ENCODE measurements around the gene NT5C1B. TPM values are rescaled to one million over a fixed set of nuclear protein-coding genes. Genes with fewer than 3 reads are reported as not detected.

The NT5C1B gene
- total RNA-seq, 1 donor from 2014 or later, result not detected

GRCh38 chr2:18612133-18612532, 22.8 kb upstream of the NT5C1B start:
- Mint-ChIP-seq H3K4me1 (ENCODE audit: low read depth) (no peaks in the 10 kb centered on the region), H3K9me3 (no peaks in the 10 kb centered on the region), H3K36me3 (ENCODE audit: low read depth) (no peaks in the 10 kb centered on the region), H3K4me3 (ENCODE audit: low read depth) (no peak overlapping the region), H3K27me3 (ENCODE audit: low read depth) (no peaks in the 10 kb centered on the region), H3K27ac (no peak overlapping the region)
- intact Hi-C loops (cut with micrococcal nuclease), result no loop called here
- DNase-seq (ENCODE audit: low spot score), result no peak

DNA sequence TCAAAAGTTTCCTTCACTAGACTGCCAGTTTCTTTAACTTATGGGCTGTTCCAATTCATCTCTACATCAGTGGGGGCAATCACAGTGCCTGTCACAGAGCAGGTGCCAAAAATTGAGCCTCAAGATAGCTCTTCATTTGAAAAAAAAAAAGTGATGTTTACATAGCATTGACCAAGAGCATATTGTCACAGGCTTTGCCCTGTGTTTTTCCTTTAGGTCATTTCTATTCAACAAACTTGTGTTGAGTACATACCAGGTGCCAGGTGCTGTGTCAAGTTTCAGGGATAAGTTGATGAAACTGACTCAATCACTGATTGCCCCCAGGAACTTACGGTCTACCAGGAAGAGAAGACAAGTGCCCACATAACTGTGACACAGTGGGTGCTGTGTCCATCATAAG, 22.2 kb upstream of the NT5C1B start:
- Mint-ChIP-seq H3K36me3 (ENCODE audit: low read depth) (no peaks in the 10 kb centered on the region), H3K27ac (no peak overlapping the region), H3K9me3 (no peaks in the 10 kb centered on the region), H3K4me3 (ENCODE audit: low read depth) (no peak overlapping the region), H3K27me3 (ENCODE audit: low read depth) (no peaks in the 10 kb centered on the region), H3K4me1 (ENCODE audit: low read depth) (peaks cover 1% of the 10 kb centered on the region)
- intact Hi-C loops (cut with micrococcal nuclease), result no loop called here
- DNase-seq (ENCODE audit: low spot score), result no peak

DNA sequence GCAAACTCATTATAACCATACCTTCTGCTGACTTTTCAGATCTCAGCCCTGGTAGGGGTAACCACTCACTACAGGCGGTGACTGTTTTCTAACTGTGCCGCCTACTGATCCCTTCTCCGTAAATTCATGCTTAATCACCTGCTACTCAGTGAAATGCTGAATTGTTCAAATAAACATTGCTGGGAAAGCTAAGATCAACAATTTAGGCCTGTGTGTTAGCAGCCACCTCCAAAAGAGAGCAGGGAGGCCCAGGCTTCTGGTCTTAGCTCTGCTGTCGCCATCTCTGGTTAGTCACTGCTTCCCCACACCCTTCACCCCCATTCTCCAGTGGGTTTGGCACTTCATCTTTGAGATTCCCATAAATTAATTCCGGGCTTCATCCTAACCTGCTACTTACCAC, 21.8 kb upstream of the NT5C1B start:
- no peaks in the 10 kb centered on the region for H3K27me3 Mint-ChIP-seq (ENCODE audit: low read depth)
- H3K4me1 Mint-ChIP-seq (ENCODE audit: low read depth), result peaks cover 3% of the 10 kb centered on the region
- H3K27ac Mint-ChIP-seq, result no peak overlapping the region
- no peaks in the 10 kb centered on the region for H3K36me3 Mint-ChIP-seq (ENCODE audit: low read depth)
- H3K9me3 Mint-ChIP-seq, result no peaks in the 10 kb centered on the region
- intact Hi-C loops (cut with micrococcal nuclease), result no loop called here
- DNase-seq (ENCODE audit: low spot score), result no peak
- no peak overlapping the region for H3K4me3 Mint-ChIP-seq (ENCODE audit: low read depth)

DNA sequence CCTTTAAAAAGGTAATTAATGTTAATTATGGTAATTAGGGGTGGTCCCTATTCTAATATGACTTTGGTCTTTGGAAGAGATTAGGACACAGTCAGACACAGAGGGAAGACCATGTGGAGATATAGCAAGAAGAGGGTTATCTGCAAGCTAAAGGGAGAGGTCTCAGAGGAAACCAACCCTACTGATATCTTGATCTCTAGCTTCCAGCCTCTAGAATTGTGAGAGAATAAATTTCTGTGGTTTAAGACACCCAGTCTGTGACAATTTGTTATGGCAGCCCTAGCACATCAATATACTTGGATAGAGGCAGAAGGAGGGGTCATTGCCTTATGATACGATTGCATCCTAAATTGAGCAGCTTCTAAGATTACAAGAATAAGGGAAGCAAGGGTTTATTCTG, 21.3 kb upstream of the NT5C1B start:
- DNase-seq (ENCODE audit: low spot score), result no peak
- intact Hi-C loops (cut with micrococcal nuclease), result no loop called here
- no peaks in the 10 kb centered on the region for H3K9me3 Mint-ChIP-seq
- peaks cover 5% of the 10 kb centered on the region for H3K4me1 Mint-ChIP-seq (ENCODE audit: low read depth)
- no peak overlapping the region for H3K4me3 Mint-ChIP-seq (ENCODE audit: low read depth)
- H3K36me3 Mint-ChIP-seq (ENCODE audit: low read depth), result no peaks in the 10 kb centered on the region
- no peaks in the 10 kb centered on the region for H3K27me3 Mint-ChIP-seq (ENCODE audit: low read depth)
- H3K27ac Mint-ChIP-seq, result no peak overlapping the region

DNA sequence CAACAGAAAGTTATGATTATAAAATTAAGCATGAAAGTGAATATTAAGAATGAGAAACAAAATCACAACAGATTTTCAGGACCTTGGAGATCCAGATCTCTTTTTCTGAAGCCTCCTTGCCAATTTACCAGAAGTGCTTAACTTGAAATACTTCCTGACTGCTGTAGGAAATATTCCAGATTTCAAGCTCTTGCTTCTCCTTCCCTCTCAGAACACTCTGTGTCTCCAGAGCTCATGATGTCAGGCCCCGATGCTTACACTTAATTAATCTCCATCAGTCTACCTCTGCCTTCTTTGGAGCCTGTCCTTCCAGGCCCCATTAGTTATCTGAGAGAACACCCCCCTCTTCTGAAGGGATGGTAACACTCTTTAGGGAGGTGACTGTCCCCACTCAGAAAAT, 20.7 kb upstream of the NT5C1B start:
- Mint-ChIP-seq H3K27ac (no peak overlapping the region), H3K4me3 (ENCODE audit: low read depth) (no peak overlapping the region), H3K27me3 (ENCODE audit: low read depth) (no peaks in the 10 kb centered on the region), H3K4me1 (ENCODE audit: low read depth) (peaks cover 9% of the 10 kb centered on the region), H3K36me3 (ENCODE audit: low read depth) (no peaks in the 10 kb centered on the region), H3K9me3 (no peaks in the 10 kb centered on the region)
- no peak for DNase-seq (ENCODE audit: low spot score)
- intact Hi-C loops (cut with micrococcal nuclease), result no loop called here

DNA sequence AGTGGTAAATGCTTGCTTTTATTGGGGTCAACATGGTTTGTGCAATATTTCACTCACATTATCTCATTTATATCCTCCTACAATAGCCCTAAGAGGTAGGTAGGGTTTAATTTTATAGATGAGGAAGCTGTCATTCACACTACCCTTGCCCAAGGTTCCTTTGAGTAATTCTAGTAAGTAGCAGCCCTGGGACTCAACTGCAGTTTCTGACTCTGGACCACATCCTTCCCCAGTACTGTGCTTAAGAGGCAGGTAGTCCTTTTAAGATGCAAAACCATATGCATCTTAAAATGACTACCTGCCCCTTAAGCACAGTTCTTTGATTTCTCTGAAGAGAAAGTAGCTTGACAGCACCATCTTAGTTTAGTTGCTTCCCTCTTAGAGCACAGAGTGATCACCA, 15.7 kb upstream of the NT5C1B start:
- intact Hi-C loops (cut with micrococcal nuclease), result loop anchor here (2.0 to 5.0 kb wide), 2 partner anchors 60 to 83 kb away; no protein-coding TSS in a partner anchor
- Mint-ChIP-seq H3K4me3 (ENCODE audit: low read depth) (no peak overlapping the region), H3K9me3 (no peaks in the 10 kb centered on the region), H3K27ac (no peak overlapping the region), H3K4me1 (ENCODE audit: low read depth) (peaks cover 14% of the 10 kb centered on the region), H3K36me3 (ENCODE audit: low read depth) (no peaks in the 10 kb centered on the region), H3K27me3 (ENCODE audit: low read depth) (no peaks in the 10 kb centered on the region)
- DNase-seq (ENCODE audit: low spot score), result no peak

GRCh38 chr2:18604531-18604885, 15.1 kb upstream of the NT5C1B start:
- no peak overlapping the region for H3K27ac Mint-ChIP-seq
- intact Hi-C loops (cut with micrococcal nuclease), result loop anchor here (2.0 kb wide), 1 partner anchor 60 kb away; no protein-coding TSS in a partner anchor
- no peak overlapping the region for H3K4me3 Mint-ChIP-seq (ENCODE audit: low read depth)
- peaks cover 14% of the 10 kb centered on the region for H3K4me1 Mint-ChIP-seq (ENCODE audit: low read depth)
- H3K9me3 Mint-ChIP-seq, result no peaks in the 10 kb centered on the region
- no peaks in the 10 kb centered on the region for H3K27me3 Mint-ChIP-seq (ENCODE audit: low read depth)
- no peak for DNase-seq (ENCODE audit: low spot score)
- no peaks in the 10 kb centered on the region for H3K36me3 Mint-ChIP-seq (ENCODE audit: low read depth)

GRCh38 chr2:18603854-18604530, 14.6 kb upstream of the NT5C1B start:
- intact Hi-C loops (cut with micrococcal nuclease), result loop anchor here (2.0 kb wide), 1 partner anchor 59 kb away; no protein-coding TSS in a partner anchor
- Mint-ChIP-seq H3K9me3 (no peaks in the 10 kb centered on the region), H3K4me1 (ENCODE audit: low read depth) (peaks cover 14% of the 10 kb centered on the region), H3K4me3 (ENCODE audit: low read depth) (no peak overlapping the region), H3K27me3 (ENCODE audit: low read depth) (no peaks in the 10 kb centered on the region), H3K27ac (no peak overlapping the region), H3K36me3 (ENCODE audit: low read depth) (no peaks in the 10 kb centered on the region)
- DNase-seq (ENCODE audit: low spot score), result no peak

- no peak for DNase-seq (ENCODE audit: low spot score)
- no peaks in the 10 kb centered on the region for H3K9me3 Mint-ChIP-seq
- H3K27ac Mint-ChIP-seq, result no peak overlapping the region
- H3K27me3 Mint-ChIP-seq (ENCODE audit: low read depth), result no peaks in the 10 kb centered on the region
- H3K4me3 Mint-ChIP-seq (ENCODE audit: low read depth), result no peak overlapping the region
- intact Hi-C loops (cut with micrococcal nuclease), result no loop called here
- H3K4me1 Mint-ChIP-seq (ENCODE audit: low read depth), result peaks cover 14% of the 10 kb centered on the region
- no peaks in the 10 kb centered on the region for H3K36me3 Mint-ChIP-seq (ENCODE audit: low read depth)
Observed at GRCh38 chr2:18602298-18602697, 12.9 kb upstream of the NT5C1B start.

DNA sequence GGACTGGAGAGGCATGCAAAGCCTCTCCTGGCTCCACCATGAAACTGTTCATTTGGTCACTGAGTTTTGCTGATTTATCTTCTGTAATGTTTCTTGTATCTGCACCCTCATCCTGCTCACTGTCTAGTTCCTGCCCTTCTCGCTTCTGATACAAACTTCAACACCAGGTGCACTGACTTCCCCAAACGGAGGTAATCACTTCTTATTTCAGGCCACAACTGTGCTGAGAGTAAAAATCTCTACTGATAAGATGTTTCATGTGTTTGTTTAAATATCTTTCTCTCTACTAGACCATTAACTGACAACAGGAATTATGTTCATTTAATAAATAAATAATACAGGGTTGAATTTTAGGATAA, 10.9 kb upstream of the NT5C1B start:
- Mint-ChIP-seq H3K36me3 (ENCODE audit: low read depth) (no peaks in the 10 kb centered on the region), H3K27me3 (ENCODE audit: low read depth) (no peaks in the 10 kb centered on the region), H3K4me3 (ENCODE audit: low read depth) (no peak overlapping the region), H3K27ac (no peak overlapping the region), H3K9me3 (no peaks in the 10 kb centered on the region), H3K4me1 (ENCODE audit: low read depth) (peaks cover 6% of the 10 kb centered on the region)
- intact Hi-C loops (cut with micrococcal nuclease), result no loop called here
- no peak for DNase-seq (ENCODE audit: low spot score)

DNA sequence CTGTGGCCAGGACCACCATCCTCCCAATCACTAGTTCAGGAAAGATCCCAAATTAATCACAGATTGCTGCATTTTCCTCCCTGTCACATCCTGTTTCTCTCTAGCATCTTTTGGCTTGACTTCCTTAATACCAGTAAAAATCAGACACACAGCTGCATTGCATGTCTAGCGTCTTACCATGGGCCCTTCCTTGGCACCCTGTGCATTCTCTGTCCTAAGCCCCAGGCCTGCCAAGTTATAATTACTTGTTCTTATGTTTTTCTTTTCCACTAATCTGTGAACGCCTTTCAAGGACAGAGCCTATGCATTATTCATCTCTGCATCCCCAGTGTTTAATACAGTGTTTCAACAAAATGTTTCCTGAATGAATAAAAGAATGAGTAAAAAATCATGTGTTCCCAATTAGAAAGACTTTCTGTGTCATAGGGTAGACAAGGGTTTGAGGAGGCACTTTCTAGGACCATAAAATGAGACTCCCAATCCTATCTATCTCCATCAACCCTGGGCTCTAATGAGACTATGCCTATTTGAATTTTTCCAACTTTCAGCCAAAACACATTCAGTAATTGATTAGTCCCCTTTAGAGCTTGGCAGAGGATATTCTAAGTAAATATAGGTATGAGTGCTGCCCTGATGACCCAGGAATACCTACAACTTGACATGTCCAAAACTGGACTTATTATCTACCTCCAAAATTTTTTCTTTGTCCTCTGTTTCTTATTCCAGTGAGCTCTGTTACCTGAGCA, 10.3 kb upstream of the NT5C1B start:
- no peaks in the 10 kb centered on the region for H3K27me3 Mint-ChIP-seq (ENCODE audit: low read depth)
- no peak overlapping the region for H3K4me3 Mint-ChIP-seq (ENCODE audit: low read depth)
- peaks cover 2% of the 10 kb centered on the region for H3K4me1 Mint-ChIP-seq (ENCODE audit: low read depth)
- no peaks in the 10 kb centered on the region for H3K36me3 Mint-ChIP-seq (ENCODE audit: low read depth)
- H3K27ac Mint-ChIP-seq, result no peak overlapping the region
- no peaks in the 10 kb centered on the region for H3K9me3 Mint-ChIP-seq
- no peak for DNase-seq (ENCODE audit: low spot score)
- intact Hi-C loops (cut with micrococcal nuclease), result no loop called here

DNA sequence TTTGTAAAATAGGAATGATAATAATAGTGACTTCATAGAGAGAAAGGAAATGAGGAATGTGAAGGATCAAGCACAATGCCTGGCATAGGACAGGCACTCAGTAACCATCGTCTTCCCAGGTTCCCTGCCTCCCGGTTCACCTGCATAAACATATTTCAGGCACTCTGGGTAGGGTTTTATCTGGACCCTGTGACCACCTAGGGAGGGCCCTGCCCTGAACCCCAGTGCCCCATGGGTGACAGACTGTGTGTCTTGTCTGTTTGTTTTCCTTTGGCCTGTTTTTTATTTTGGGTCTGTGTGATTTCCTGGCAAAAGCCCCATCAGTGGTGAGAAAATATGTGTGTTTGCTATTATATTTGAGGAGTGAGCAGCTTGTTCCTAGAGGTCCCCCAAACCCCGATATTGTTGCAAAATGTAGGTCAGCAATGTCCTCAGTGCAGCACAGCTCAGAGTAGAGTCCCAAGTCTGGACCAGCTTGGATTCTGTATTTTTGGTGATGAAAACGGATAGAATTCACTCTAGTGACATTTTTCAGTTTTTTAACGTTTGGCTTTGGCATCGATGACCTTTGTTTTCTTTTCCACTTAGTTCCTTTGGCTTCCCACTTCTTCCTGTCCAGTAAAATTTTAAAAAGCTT, 9.6 kb upstream of the NT5C1B start:
- DNase-seq (ENCODE audit: low spot score), result no peak
- no peaks in the 10 kb centered on the region for H3K9me3 Mint-ChIP-seq
- H3K27me3 Mint-ChIP-seq (ENCODE audit: low read depth), result no peaks in the 10 kb centered on the region
- intact Hi-C loops (cut with micrococcal nuclease), result no loop called here
- no peak overlapping the region for H3K27ac Mint-ChIP-seq
- H3K4me3 Mint-ChIP-seq (ENCODE audit: low read depth), result no peak overlapping the region
- no peaks in the 10 kb centered on the region for H3K36me3 Mint-ChIP-seq (ENCODE audit: low read depth)
- no peaks in the 10 kb centered on the region for H3K4me1 Mint-ChIP-seq (ENCODE audit: low read depth)

GRCh38 chr2:18597618-18598017, 8.2 kb upstream of the NT5C1B start:
- Mint-ChIP-seq H3K9me3 (no peaks in the 10 kb centered on the region), H3K27me3 (ENCODE audit: low read depth) (no peaks in the 10 kb centered on the region), H3K4me3 (ENCODE audit: low read depth) (no peak overlapping the region), H3K27ac (no peak overlapping the region), H3K36me3 (ENCODE audit: low read depth) (no peaks in the 10 kb centered on the region), H3K4me1 (ENCODE audit: low read depth) (no peaks in the 10 kb centered on the region)
- intact Hi-C loops (cut with micrococcal nuclease), result no loop called here
- DNase-seq (ENCODE audit: low spot score), result no peak
